Measurements from ENCODE around the gene RNF181. TPM values are rescaled to one million over a fixed set of nuclear protein-coding genes. Genes with fewer than 3 reads are reported as not detected.

RNF181 gene
- total and polyA plus RNA-seq, 2 of the 13 experiments (the other 11 are each of a cell fraction or from before 2014, with no cell fraction given), result 224 to 578 TPM

- Histone ChIP-seq H3K27ac (ENCODE audit: extremely low read length, insufficient read depth, low read length) (no peak overlapping the region), H3K4me1 (ENCODE audit: insufficient read depth, low read length) (peaks cover 86% of the 10 kb centered on the region), H2AFZ (ENCODE audit: low read length) (no peak overlapping the region), H3K27me3 (ENCODE audit: control insufficient read depth in 1 of 2, insufficient read depth in 2 of 2, low read length in 2 of 2) (no peaks in the 10 kb centered on the region; a peak in 1 of 5 replicates), H3K9ac (ENCODE audit: insufficient read depth, low read depth, low read length) (no peak overlapping the region), H4K20me1 (ENCODE audit: insufficient read depth, low read length) (0 out of 2 replicates have a peak, but pooled peaks cover 2% of the 10 kb centered on the region), H3K4me2 (ENCODE audit: low read depth, low read length) (no peak overlapping the region), H3K36me3 (replicated peaks in 1 of 2; ENCODE audit: control insufficient read depth in 1 of 2, insufficient read depth in 2 of 2, low read length in 2 of 2) (peaks cover 0 to 2% of the 10 kb centered on the region in 2 experiments; a peak in 1 of 5 replicates), H3K9me3 (ENCODE audit: low read length) (no peaks in the 10 kb centered on the region), H3K79me2 (ENCODE audit: insufficient read depth, low read length) (peaks cover 11% of the 10 kb centered on the region), H3K4me3 (replicated peaks in 1 of 3; ENCODE audit: insufficient read depth in 1 of 3, low read depth in 2 of 3, low read length in 3 of 3) (no peak overlapping the region)
- ChIA-PET CTCF (ENCODE audit: low intra/inter-chr PET ratio, low total read pairs) (no interaction called here), POLR2A (interaction anchor here (1.9 to 25.9 kb wide), 6 partner anchors 12 to 267 kb away, joined by 4 to 795 read pairs (median 64); partner anchors contain the start of genes C2orf68, GGCX, MAT2A and RNF181)
- no TSS peak for BruUV-seq (replicated peaks)
- TF ChIP-seq ZBTB38 (CRISPR knock-in tag; IDR thresholded peaks at IDR 0.05) (peak; percentile 84), KDM5B (CRISPR knock-in tag; IDR thresholded peaks at IDR 0.05; ENCODE audit: borderline replicate concordance) (0 out of 2 replicates have a peak, but pooled peaks have one; percentile 21), TIGD3 (CRISPR knock-in tag; IDR thresholded peaks at IDR 0.05; ENCODE audit: borderline replicate concordance) (no peak), ARID4A (CRISPR knock-in tag; IDR thresholded peaks at IDR 0.05; ENCODE audit: borderline replicate concordance) (0 out of 2 replicates have a peak, but pooled peaks have one; percentile 4), ZNF451 (CRISPR knock-in tag; IDR thresholded peaks at IDR 0.05) (peak; percentile 35; the same call in 1 of the 2 replicates)
- ATAC-seq (no peak), FAIRE-seq (no peak), DNase-seq (ENCODE audit: low spot score) (no peak)
- intact Hi-C loops (cut with micrococcal nuclease; ENCODE audit: unreplicated experiment) (no loop called here), in situ Hi-C loops (cut with HindIII; ENCODE audit: extremely low pct_ligation_motif_present, low pct_unique_long_range_greater_than_20kb) (no loop called here)
- WGBS (ENCODE audit: low lambda C conversion rate), result 80% methylated on average over 12 of the region's 12 CpGs
These were observed 4.0 kb upstream of the RNF181 start for GRCh38 chr2:85591563-85591962.
